Natural killer cell (primary cell): ENCODE data around the gene NMT2. TPM values are rescaled to one million over a fixed set of nuclear protein-coding genes. Genes with fewer than 3 reads are reported as not detected.

ENCODE experiments used
- ATAC-seq, 3 donors: fragments of 150-1000 bp in 2 of 3; fragments of 200-7000 bp in 1 of 3; cut with Tn5 transposase; 1 replicate in 1 of 3; 2 replicates in 2 of 3; pipeline ENCODE4 v1.10.0; 2021; ENCODE audit warnings: mild to moderate bottlenecking in 2 of 3, moderate library complexity in 2 of 3
- DNase-seq, 2 donors: peaks; one replicate each; pipeline versions ENCODE4 v3.0.0 to v3.0.0-alpha.2; 2013 to 2021; ENCODE audit warnings: mixed read lengths in 1 of 2
- H3K27ac ChIP-seq: one replicate; pipeline ENCODE4 v1.5.1; 2013; ENCODE audit warnings: mild to moderate bottlenecking, low read length
- H3K27me3 ChIP-seq: one replicate; pipeline ENCODE4 v1.6.1; 2013; ENCODE audit warnings: low read length; ENCODE audit not compliant: control insufficient read depth, insufficient read depth
- H3K36me3 ChIP-seq: one replicate; pipeline ENCODE4 v1.6.1; 2013; ENCODE audit warnings: low read length; ENCODE audit not compliant: control insufficient read depth, insufficient read depth
- H3K4me1 ChIP-seq: one replicate; pipeline ENCODE4 v1.6.1; 2013; ENCODE audit warnings: low read length; ENCODE audit not compliant: control insufficient read depth, insufficient read depth
- H3K4me3 ChIP-seq: one replicate; pipeline ENCODE4 v1.5.1; 2013; ENCODE audit warnings: low read length
- H3K9me3 ChIP-seq: one replicate; pipeline ENCODE4 v1.6.1; 2013; ENCODE audit warnings: low read length; ENCODE audit not compliant: control insufficient read depth, insufficient read depth
- H3K27ac Mint-ChIP-seq, 2 donors: one replicate each; pipeline ENCODE4 v1.8.0; 2022; ENCODE audit warnings: mild to moderate bottlenecking in 2 of 2, mixed read lengths in 2 of 2, moderate library complexity in 1 of 2
- H3K27me3 Mint-ChIP-seq, 2 donors: one replicate each; pipeline ENCODE4 v1.8.0; 2022; ENCODE audit warnings: low read depth in 2 of 2, mixed read lengths in 2 of 2
- H3K36me3 Mint-ChIP-seq: one replicate; pipeline ENCODE4 v1.8.0; 2022; ENCODE audit warnings: mixed read lengths
- H3K4me1 Mint-ChIP-seq, 2 donors: one replicate each; pipeline ENCODE4 v1.8.0; 2022; ENCODE audit warnings: mixed read lengths in 2 of 2
- H3K4me3 Mint-ChIP-seq: one replicate; pipeline ENCODE4 v1.8.0; 2022; ENCODE audit warnings: mild to moderate bottlenecking, moderate library complexity, mixed read lengths
- H3K9me3 Mint-ChIP-seq, 2 donors: one replicate each; pipeline ENCODE4 v1.8.0; 2022; ENCODE audit warnings: mixed read lengths in 2 of 2
- WGBS: methylation state at CpG from one replicate; pipeline ENCODE4 v1.1.7; 2013; ENCODE audit warnings: missing lambda C conversion rate; ENCODE audit not compliant: insufficient coverage; 5-methylcytosine and 5-hydroxymethylcytosine counted together
- intact Hi-C: fragments of 100-400 bp; cut with micrococcal nuclease; formaldehyde crosslinking; loops from one replicate; pipeline ENCODE4 v1.14.2; 2022
- total RNA-seq, 4 donors: library from RNA; stranded (reverse); fragments of 120-200 nt in 1 of 4; gene quantifications; one replicate each; pipeline versions ENCODE4 v1.2.3 to v1.2.4, GENCODE V29; 2013 to 2022
- TF ChIP-seq, protein P1 (sequence below): fragments of 200-600 bp; IDR thresholded peaks from one replicate; pipeline ENCODE4 v1.8.0; 2022; ENCODE audit warnings: antibody characterized with exemption

NMT2 gene
- total RNA-seq, 3 donors from 2014 or later (not counting 1 experiment from before 2014, with no cell fraction given), result 18.9 to 34.9 (median 28.8) TPM

- under 1% methylated on average over 84 of the region's 84 CpGs for WGBS
- intact Hi-C loops, result loop anchor here (1.0 to 5.0 kb wide), 5 partner anchors 9 to 259 kb away; partner anchors contain the start of genes ACBD7, CDNF, DCLRE1C and HSPA14
- H3K9me3 Mint-ChIP-seq, result no peaks in the 10 kb centered on the region
- TF ChIP-seq, protein P1, sequence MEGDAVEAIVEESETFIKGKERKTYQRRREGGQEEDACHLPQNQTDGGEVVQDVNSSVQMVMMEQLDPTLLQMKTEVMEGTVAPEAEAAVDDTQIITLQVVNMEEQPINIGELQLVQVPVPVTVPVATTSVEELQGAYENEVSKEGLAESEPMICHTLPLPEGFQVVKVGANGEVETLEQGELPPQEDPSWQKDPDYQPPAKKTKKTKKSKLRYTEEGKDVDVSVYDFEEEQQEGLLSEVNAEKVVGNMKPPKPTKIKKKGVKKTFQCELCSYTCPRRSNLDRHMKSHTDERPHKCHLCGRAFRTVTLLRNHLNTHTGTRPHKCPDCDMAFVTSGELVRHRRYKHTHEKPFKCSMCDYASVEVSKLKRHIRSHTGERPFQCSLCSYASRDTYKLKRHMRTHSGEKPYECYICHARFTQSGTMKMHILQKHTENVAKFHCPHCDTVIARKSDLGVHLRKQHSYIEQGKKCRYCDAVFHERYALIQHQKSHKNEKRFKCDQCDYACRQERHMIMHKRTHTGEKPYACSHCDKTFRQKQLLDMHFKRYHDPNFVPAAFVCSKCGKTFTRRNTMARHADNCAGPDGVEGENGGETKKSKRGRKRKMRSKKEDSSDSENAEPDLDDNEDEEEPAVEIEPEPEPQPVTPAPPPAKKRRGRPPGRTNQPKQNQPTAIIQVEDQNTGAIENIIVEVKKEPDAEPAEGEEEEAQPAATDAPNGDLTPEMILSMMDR, result no peak
- Histone ChIP-seq H3K4me1 (peaks cover 27% of the 10 kb centered on the region), H3K4me3 (peak within 1 kb of the TSS; percentile 74), H3K9me3 (no peaks in the 10 kb centered on the region), H3K27ac (peak within 1 kb of the TSS; percentile 94), H3K27me3 (no peaks in the 10 kb centered on the region), H3K36me3 (peaks cover 4% of the 10 kb centered on the region)
- peaks cover 27 to 41% of the 10 kb centered on the region in 2 donors for H3K4me1 Mint-ChIP-seq
- peak within 1 kb of the TSS; percentile 95 for H3K4me3 Mint-ChIP-seq
- ATAC-seq (peak; percentile 81 to 90 (median 82)), DNase-seq (peak; percentile 94 to 97)
- H3K27me3 Mint-ChIP-seq, result no peaks in the 10 kb centered on the region
- no peaks in the 10 kb centered on the region for H3K36me3 Mint-ChIP-seq
- peak within 1 kb of the TSS; percentile 97 to 98 for H3K27ac Mint-ChIP-seq
Measured at GRCh38 chr10:15097011-15097812, 71.3 kb downstream of the NMT2 start, which contains the start of gene RPP38. Gene RPP38, plus strand, starts transcription at chr10:15097355. Its CDS starts 5,960 bp downstream, at chr10:15103315.

GRCh38 chr10:15096661-15097010, 71.9 kb downstream of the NMT2 start:
- Histone ChIP-seq H3K4me3 (peak overlapping the region; percentile 74), H3K36me3 (peaks cover 2% of the 10 kb centered on the region), H3K27me3 (no peaks in the 10 kb centered on the region), H3K27ac (peak overlapping the region; percentile 94), H3K9me3 (no peaks in the 10 kb centered on the region), H3K4me1 (peaks cover 27% of the 10 kb centered on the region)
- DNase-seq, result no peak
- Mint-ChIP-seq H3K9me3 (no peaks in the 10 kb centered on the region), H3K4me3 (peak overlapping the region; percentile 95), H3K27me3 (no peaks in the 10 kb centered on the region), H3K4me1 (peaks cover 27 to 38% of the 10 kb centered on the region in 2 donors), H3K27ac (peak overlapping the region; percentile 97 to 98), H3K36me3 (no peaks in the 10 kb centered on the region)
- intact Hi-C loops, result loop anchor here (1.0 to 5.0 kb wide), 5 partner anchors 8 to 258 kb away; partner anchors contain the start of genes ACBD7, CDNF, DCLRE1C and HSPA14
- TF ChIP-seq, protein P1, result no peak
- ATAC-seq, result peak in 2 of 3 donors; percentile 4 to 15
- WGBS, result under 1% methylated on average over 11 of the region's 11 CpGs

GRCh38 chr10:15092855-15093408, 75.6 kb downstream of the NMT2 start:
- H3K4me1 ChIP-seq, result peaks cover 24% of the 10 kb centered on the region
- Mint-ChIP-seq H3K36me3 (no peaks in the 10 kb centered on the region), H3K27ac (no peak overlapping the region), H3K4me1 (peaks cover 12 to 23% of the 10 kb centered on the region in 2 donors), H3K4me3 (no peak overlapping the region), H3K9me3 (no peaks in the 10 kb centered on the region), H3K27me3 (no peaks in the 10 kb centered on the region)
- TF ChIP-seq, protein P1, result no peak
- DNase-seq (no peak), ATAC-seq (no peak)
- no peaks in the 10 kb centered on the region for H3K36me3 ChIP-seq
- H3K27me3 ChIP-seq, result no peaks in the 10 kb centered on the region
- intact Hi-C loops, result no loop called here
- no peak overlapping the region for H3K27ac ChIP-seq
- 93% methylated on average over 16 of the region's 16 CpGs for WGBS
- no peaks in the 10 kb centered on the region for H3K9me3 ChIP-seq
- H3K4me3 ChIP-seq, result no peak overlapping the region
